MM.1S (cell line): ENCODE measurements around the gene AGAP2.

Source experiments
- DNase-seq: peaks from one replicate; pipeline ENCODE4 v3.0.0-alpha.2; 2015
- H2AFZ ChIP-seq: fragments of 300-600 bp; sonication (generic); 2 replicates; pipeline ENCODE4 v1.6.0; 2016; ENCODE audit warnings: antibody characterized with exemption, low read length
- H3F3A ChIP-seq: fragments of 300-600 bp; sonication (generic); 2 replicates; pipeline ENCODE4 v1.6.1; 2016; ENCODE audit warnings: mild to moderate bottlenecking, antibody characterized with exemption, low read length, moderate library complexity, mixed read lengths; ENCODE audit not compliant: insufficient read depth
- H3K27ac ChIP-seq: fragments of 300-600 bp; sonication (generic); 2 replicates; pipeline ENCODE4 v1.5.1; 2016; ENCODE audit warnings: mild to moderate bottlenecking, low read length
- H3K27me3 ChIP-seq: fragments of 300-600 bp; sonication (generic); replicated peaks from 2 replicates; pipeline ENCODE4 v1.6.0; 2016; ENCODE audit warnings: low read length; ENCODE audit not compliant: insufficient read depth
- H3K36me3 ChIP-seq: fragments of 300-600 bp; sonication (generic); replicated peaks from 2 replicates; pipeline ENCODE4 v1.6.1; 2016; ENCODE audit warnings: mild to moderate bottlenecking, low read length, mixed read lengths; ENCODE audit not compliant: insufficient read depth
- H3K4me1 ChIP-seq: fragments of 300-600 bp; sonication (generic); 2 replicates; pipeline ENCODE4 v1.6.1; 2016; ENCODE audit warnings: low read length, mixed read lengths
- H3K4me2 ChIP-seq: fragments of 300-600 bp; sonication (generic); 2 replicates; pipeline ENCODE4 v1.6.0; 2016; ENCODE audit warnings: low read depth, low read length
- H3K4me3 ChIP-seq: fragments of 300-600 bp; sonication (generic); 2 replicates; pipeline ENCODE4 v1.5.1; 2016; ENCODE audit warnings: low read length, mixed read lengths
- H3K79me2 ChIP-seq: fragments of 300-600 bp; sonication (generic); 2 replicates; pipeline ENCODE4 v1.6.1; 2016; ENCODE audit warnings: mixed run types, low read length, mixed read lengths
- H3K9ac ChIP-seq: fragments of 300-600 bp; sonication (generic); 2 replicates; pipeline ENCODE4 v1.6.1; 2016; ENCODE audit warnings: low read length, mixed read lengths
- H3K9me2 ChIP-seq: fragments of 300-600 bp; sonication (generic); replicated peaks from 2 replicates; pipeline ENCODE4 v1.6.1; 2016; ENCODE audit warnings: mild to moderate bottlenecking, low read length, mixed read lengths; ENCODE audit not compliant: insufficient read depth
- H3K9me3 ChIP-seq: fragments of 300-600 bp; sonication (generic); replicated peaks from 2 replicates; pipeline ENCODE4 v1.6.1; 2016; ENCODE audit warnings: mild to moderate bottlenecking, low read length, mixed read lengths; ENCODE audit not compliant: insufficient read depth
- H4K20me1 ChIP-seq: fragments of 300-600 bp; sonication (generic); 2 replicates; pipeline ENCODE4 v1.6.1; 2016; ENCODE audit warnings: mild to moderate bottlenecking, low read length, moderate library complexity, mixed read lengths; ENCODE audit not compliant: insufficient read depth
- EZH2 ChIP-seq: fragments of 300-600 bp; sonication (generic); optimal IDR thresholded peaks from 2 replicates; pipeline ENCODE3; 2017; ENCODE audit warnings: low read depth, mild to moderate bottlenecking, antibody characterized with exemption, low read length, mixed read lengths
- EZH2phosphoT487 ChIP-seq: fragments of 300-600 bp; sonication (generic); IDR thresholded peaks from 2 replicates; pipeline ENCODE4 v1.6.1; 2018; ENCODE audit warnings: antibody characterized with exemption, low read length
- TF ChIP-seq, protein P1 (sequence below): fragments of 300-600 bp; sonication (generic); IDR thresholded peaks from 2 replicates; pipeline ENCODE4 v1.5.1; 2016; ENCODE audit warnings: antibody characterized with exemption, low read length, mixed read lengths

AGAP2 gene

DNA sequence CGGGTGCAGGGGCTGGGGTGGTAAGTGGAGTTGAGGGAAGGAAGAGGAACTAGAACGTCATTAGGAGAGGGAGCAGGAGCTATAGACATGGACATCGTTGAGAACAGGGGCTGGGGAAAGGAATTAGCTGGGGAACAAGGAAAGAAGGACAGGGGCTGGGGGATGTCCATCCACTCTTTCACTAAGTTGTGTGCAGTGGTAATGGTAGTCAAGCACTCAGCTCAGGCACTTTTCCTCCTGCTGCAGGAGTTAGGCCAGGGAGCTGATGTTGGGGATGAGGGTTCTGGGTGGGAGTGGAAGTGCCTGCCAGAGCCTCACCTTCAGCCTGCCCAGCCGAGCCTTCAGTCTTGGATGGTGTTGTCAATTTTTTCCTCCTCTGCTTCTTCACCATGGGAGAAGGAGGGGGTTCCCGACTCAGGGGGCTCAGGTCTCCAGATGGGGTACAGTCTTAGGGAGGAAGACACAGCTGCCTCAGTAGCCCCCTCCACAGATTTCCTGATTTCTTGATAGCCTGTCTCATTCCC is 9.2 kb downstream of the AGAP2 start:
- Histone ChIP-seq H3K36me3 (no peaks in the 10 kb centered on the region), H2AFZ (no peak overlapping the region), H3K9me3 (no peaks in the 10 kb centered on the region), H3K27me3 (no peaks in the 10 kb centered on the region), H3K4me2 (no peak overlapping the region), H3K9ac (no peak overlapping the region), H3K79me2 (no peaks in the 10 kb centered on the region), H3K4me3 (no peak overlapping the region), H4K20me1 (no peaks in the 10 kb centered on the region), H3K4me1 (no peaks in the 10 kb centered on the region), H3F3A (no peaks in the 10 kb centered on the region; the same call in 1 of the 2 replicates), H3K9me2 (no peaks in the 10 kb centered on the region), H3K27ac (no peak overlapping the region)
- TF ChIP-seq, protein P1, sequence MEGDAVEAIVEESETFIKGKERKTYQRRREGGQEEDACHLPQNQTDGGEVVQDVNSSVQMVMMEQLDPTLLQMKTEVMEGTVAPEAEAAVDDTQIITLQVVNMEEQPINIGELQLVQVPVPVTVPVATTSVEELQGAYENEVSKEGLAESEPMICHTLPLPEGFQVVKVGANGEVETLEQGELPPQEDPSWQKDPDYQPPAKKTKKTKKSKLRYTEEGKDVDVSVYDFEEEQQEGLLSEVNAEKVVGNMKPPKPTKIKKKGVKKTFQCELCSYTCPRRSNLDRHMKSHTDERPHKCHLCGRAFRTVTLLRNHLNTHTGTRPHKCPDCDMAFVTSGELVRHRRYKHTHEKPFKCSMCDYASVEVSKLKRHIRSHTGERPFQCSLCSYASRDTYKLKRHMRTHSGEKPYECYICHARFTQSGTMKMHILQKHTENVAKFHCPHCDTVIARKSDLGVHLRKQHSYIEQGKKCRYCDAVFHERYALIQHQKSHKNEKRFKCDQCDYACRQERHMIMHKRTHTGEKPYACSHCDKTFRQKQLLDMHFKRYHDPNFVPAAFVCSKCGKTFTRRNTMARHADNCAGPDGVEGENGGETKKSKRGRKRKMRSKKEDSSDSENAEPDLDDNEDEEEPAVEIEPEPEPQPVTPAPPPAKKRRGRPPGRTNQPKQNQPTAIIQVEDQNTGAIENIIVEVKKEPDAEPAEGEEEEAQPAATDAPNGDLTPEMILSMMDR: no peak
- no peak for TF ChIP-seq EZH2phosphoT487
- no peak for TF ChIP-seq EZH2
- no peak for DNase-seq

DNA sequence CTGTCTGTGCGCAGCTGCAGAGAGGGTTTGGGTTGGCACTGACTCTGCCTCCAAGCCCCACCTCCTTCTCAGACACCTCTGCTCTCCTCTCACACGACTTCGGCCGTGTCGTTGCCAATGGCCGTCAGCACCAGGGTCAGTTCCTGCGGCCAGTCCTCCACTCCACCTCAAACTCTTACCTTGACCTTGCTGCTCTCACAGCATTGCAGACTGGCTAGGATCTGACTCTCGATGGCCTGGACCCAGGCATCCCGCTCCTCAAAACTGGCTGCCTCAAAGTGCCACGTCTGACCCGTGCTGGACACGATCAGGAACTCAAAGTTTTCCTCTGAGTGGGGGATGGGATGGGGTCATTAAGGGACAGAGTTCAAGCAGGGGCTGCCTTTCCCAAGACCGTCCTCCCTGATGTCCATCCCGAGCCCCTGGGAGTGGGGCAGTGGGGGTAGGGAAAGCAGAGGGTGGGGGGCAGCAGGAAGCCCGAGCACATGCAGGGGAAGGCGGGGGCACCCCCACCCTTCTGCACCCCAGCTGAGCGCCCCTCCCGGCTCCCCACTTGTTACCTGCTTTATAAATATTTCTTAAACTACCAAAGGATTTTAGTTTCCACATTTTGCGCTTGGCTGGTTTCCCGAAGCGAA is 10.7 kb downstream of the AGAP2 start:
- Histone ChIP-seq H3K27ac (no peak overlapping the region), H3K79me2 (no peaks in the 10 kb centered on the region), H3K4me2 (no peak overlapping the region), H3K27me3 (no peaks in the 10 kb centered on the region), H3K9me2 (no peaks in the 10 kb centered on the region), H3K36me3 (no peaks in the 10 kb centered on the region), H3K9me3 (no peaks in the 10 kb centered on the region), H3K4me3 (no peak overlapping the region), H3K9ac (no peak overlapping the region), H3K4me1 (no peaks in the 10 kb centered on the region), H3F3A (no peaks in the 10 kb centered on the region; the same call in 1 of the 2 replicates), H2AFZ (no peak overlapping the region), H4K20me1 (no peaks in the 10 kb centered on the region)
- no peak for DNase-seq
- TF ChIP-seq, protein P1: no peak
- TF ChIP-seq EZH2 (no peak), EZH2phosphoT487 (no peak)

DNA sequence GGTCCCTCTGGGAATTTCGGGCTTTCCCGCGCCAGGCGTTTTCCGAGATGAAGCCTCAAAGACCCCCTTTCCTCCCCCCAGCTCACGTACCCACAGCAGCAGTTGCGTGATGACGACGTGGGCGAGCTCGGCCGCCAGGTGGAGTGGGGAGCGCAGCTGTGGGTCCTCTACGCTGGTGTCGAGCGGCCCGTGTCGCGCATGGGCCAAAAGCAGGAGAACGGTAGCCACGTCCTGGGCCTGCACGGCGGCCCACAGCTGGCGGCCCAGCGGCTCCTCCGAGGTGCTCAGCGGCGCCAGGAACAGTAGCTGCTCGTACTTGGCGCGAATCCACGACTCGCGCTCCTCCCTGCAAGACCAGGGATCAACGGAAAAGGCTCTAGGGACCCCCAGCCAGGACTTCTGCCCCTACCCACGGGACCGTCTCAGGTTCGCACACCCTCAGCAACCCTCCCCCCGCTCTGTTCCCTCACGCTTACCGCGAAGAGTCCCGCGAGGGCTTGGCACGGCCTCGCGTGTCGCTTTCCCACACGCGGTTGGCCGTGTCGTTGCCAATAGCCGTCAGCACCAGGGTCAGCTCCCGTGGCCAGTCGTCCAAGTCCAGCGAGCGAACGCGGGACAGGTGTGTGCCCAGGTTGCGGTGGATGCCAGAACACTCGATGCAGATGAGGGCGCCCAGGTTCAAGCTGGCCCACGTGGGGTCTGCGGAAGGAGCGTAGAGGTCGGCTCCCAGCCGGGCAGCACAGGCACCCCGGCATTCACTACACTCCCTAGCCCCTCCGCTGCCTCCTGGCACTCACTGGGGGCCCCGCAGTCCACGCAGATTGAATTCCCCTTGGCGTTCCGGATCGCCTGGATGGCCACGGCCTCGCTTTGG is 11.4 kb downstream of the AGAP2 start:
- H3K4me3 ChIP-seq: peak overlapping the region; percentile 70
- no peaks in the 10 kb centered on the region for H3K79me2 ChIP-seq
- H3K9ac ChIP-seq: no peak overlapping the region; the same call in 1 of the 2 replicates
- no peaks in the 10 kb centered on the region for H3K27me3 ChIP-seq
- H3K4me1 ChIP-seq: no peaks in the 10 kb centered on the region
- TF ChIP-seq, protein P1: no peak
- TF ChIP-seq EZH2 (no peak), EZH2phosphoT487 (no peak)
- H3K36me3 ChIP-seq: no peaks in the 10 kb centered on the region
- H3K9me2 ChIP-seq: no peaks in the 10 kb centered on the region
- H3K4me2 ChIP-seq: peak overlapping the region; percentile 70; the same call in 1 of the 2 replicates
- no peaks in the 10 kb centered on the region for H3K9me3 ChIP-seq
- H3F3A ChIP-seq: no peaks in the 10 kb centered on the region; the same call in 1 of the 2 replicates
- H2AFZ ChIP-seq: no peak overlapping the region
- no peak overlapping the region for H3K27ac ChIP-seq
- H4K20me1 ChIP-seq: no peaks in the 10 kb centered on the region
- no peak for DNase-seq
